GM23248 (cell line): ENCODE data around the gene SMOC2.

Experiments used
- EZH2 ChIP-seq: fragments of 200-600 bp; sonication (generic); IDR thresholded peaks from 2 replicates; pipeline ENCODE4 v1.6.1; 2018; ENCODE audit warnings: antibody characterized with exemption, mild to moderate bottlenecking; ENCODE audit not compliant: insufficient read depth, poor library complexity, severe bottlenecking
- EZH2phosphoT487 ChIP-seq: fragments of 200-600 bp; sonication (generic); IDR thresholded peaks from 2 replicates; pipeline ENCODE4 v1.6.1; 2018; ENCODE audit warnings: antibody characterized with exemption, moderate library complexity, mild to moderate bottlenecking, low read depth; ENCODE audit not compliant: insufficient read depth

DNA sequence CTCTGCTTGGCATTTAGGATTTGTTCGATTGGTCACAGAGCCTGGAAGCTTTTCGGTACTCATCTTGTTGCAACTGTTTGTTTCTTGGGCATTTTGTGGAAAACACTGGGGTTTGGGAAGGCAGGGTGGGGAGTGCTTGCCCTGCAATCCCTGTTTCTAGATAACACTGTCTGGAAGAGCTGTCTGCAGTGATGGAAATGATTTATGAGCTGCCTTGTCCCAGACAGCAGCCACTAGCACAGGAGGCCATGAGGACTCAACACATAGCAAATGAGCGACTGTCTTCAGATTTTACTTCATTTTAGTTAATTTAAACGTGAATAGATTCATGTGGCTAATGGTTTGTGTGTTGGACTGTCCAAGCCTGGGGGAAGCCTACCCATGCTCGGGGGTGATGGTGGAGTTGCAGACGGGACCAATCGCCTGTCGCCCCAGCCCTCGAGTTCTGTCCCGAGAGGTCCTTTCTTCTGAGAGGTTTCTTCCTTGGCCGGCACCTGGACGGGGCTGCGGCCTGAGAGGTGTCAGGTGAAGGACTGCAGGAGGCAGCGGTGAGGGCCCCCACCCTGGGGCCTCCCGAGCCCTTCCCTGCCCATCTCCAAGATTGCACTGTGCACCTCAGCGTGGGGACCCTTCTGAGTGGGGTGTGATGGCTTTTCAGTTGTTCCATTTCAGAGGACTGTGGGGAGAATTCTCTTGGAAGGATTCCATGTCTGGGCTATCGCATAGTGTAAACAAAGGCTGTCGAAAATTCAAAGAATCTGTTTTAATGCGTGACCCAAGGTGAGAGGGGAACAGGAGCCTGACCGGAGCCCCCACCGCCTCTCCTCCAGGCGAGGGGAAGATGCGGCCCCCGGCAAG, 55.4 kb downstream of the SMOC2 start:
- no peak for TF ChIP-seq EZH2
- no peak for TF ChIP-seq EZH2phosphoT487
